ENCODE measurements around the gene ARHGEF11. TPM values are rescaled to one million over a fixed set of nuclear protein-coding genes. Genes with fewer than 3 reads are reported as not detected.

Gene ARHGEF11
- total RNA-seq, 1 donor from 2014 or later = 43.7 TPM

DNA sequence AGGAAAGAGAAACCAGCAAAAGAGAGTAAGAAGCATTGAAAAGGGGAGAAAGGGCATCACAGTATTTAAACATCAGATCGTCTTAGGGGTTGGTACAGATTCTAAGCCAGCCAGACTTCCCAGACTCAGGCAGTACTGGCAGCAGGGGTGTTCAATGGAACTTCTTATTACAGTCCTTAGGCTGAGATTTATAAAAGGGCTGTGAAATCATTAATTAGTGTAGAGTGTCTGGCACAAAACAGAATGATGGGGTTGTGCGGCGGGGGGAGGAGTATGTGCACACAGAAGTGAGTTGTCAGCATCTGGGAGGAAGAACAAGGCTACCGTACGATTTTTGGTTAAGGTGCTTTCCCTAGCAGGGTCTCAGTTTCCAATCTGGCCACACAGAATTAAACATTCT is 38.2 kb downstream of the ARHGEF11 start:
- DNase-seq (ENCODE audit: extremely low spot score, unreplicated experiment) = no peak
- no peaks in the 10 kb centered on the region for H3K9me3 Mint-ChIP-seq
- no peaks in the 10 kb centered on the region for H3K27me3 Mint-ChIP-seq
- TF ChIP-seq, protein P1, sequence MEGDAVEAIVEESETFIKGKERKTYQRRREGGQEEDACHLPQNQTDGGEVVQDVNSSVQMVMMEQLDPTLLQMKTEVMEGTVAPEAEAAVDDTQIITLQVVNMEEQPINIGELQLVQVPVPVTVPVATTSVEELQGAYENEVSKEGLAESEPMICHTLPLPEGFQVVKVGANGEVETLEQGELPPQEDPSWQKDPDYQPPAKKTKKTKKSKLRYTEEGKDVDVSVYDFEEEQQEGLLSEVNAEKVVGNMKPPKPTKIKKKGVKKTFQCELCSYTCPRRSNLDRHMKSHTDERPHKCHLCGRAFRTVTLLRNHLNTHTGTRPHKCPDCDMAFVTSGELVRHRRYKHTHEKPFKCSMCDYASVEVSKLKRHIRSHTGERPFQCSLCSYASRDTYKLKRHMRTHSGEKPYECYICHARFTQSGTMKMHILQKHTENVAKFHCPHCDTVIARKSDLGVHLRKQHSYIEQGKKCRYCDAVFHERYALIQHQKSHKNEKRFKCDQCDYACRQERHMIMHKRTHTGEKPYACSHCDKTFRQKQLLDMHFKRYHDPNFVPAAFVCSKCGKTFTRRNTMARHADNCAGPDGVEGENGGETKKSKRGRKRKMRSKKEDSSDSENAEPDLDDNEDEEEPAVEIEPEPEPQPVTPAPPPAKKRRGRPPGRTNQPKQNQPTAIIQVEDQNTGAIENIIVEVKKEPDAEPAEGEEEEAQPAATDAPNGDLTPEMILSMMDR (conservative IDR thresholded peaks at IDR 0.05) = no peak
- peaks cover 4% of the 10 kb centered on the region for H3K36me3 Mint-ChIP-seq
- H3K27ac Mint-ChIP-seq = no peak overlapping the region
- H3K4me1 Mint-ChIP-seq (ENCODE audit: unreplicated experiment) = peaks cover 28% of the 10 kb centered on the region
- no peak overlapping the region for H3K4me3 Mint-ChIP-seq

DNA sequence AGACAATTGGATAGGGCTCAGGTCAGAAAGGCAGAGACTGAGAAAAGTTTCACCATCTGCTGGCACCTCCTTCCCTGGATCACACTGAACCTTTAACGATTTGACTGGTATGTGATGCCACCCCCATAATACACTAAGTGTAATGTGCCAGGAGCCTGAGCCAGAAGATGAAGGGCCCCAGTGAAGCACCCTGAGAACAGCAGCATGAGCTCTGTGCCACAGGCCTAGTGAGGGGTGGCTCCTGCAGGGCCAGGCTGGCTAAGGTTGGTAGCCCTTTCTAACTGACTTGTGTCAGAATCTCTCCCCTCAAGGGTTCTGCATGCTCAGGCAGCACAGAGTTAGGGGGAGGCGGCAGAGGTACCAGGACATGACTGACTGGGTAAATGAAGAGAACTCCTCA is 38.9 kb downstream of the ARHGEF11 start:
- no peaks in the 10 kb centered on the region for H3K9me3 Mint-ChIP-seq
- no peak for DNase-seq (ENCODE audit: extremely low spot score, unreplicated experiment)
- H3K4me3 Mint-ChIP-seq = no peak overlapping the region
- H3K36me3 Mint-ChIP-seq = peaks cover 3% of the 10 kb centered on the region
- H3K4me1 Mint-ChIP-seq (ENCODE audit: unreplicated experiment) = peaks cover 28% of the 10 kb centered on the region
- TF ChIP-seq, protein P1 (conservative IDR thresholded peaks at IDR 0.05) = no peak
- no peaks in the 10 kb centered on the region for H3K27me3 Mint-ChIP-seq
- no peak overlapping the region for H3K27ac Mint-ChIP-seq

DNA sequence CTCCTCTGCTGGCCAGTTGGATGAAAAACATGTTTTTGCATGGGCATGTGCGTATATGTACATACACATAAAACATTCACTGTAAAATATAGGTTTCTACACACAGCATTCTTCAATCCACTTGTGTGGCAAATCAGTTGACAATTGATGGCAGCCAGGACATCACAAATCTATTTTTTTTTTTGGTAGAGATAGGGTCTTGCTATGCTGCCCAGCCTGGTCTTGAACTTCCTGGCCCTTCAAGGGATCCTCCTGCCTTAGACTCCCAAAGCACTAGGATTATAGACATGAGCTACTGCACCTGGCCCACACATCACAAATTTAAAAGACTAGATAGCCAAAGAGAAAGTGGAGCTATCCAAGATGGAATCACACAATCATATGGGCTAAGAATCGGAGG is 39.6 kb downstream of the ARHGEF11 start:
- no peaks in the 10 kb centered on the region for H3K9me3 Mint-ChIP-seq
- H3K36me3 Mint-ChIP-seq = no peaks in the 10 kb centered on the region
- no peaks in the 10 kb centered on the region for H3K27me3 Mint-ChIP-seq
- H3K4me3 Mint-ChIP-seq = no peak overlapping the region
- peaks cover 28% of the 10 kb centered on the region for H3K4me1 Mint-ChIP-seq (ENCODE audit: unreplicated experiment)
- TF ChIP-seq, protein P1 (conservative IDR thresholded peaks at IDR 0.05) = no peak
- DNase-seq (ENCODE audit: extremely low spot score, unreplicated experiment) = no peak
- no peak overlapping the region for H3K27ac Mint-ChIP-seq

DNA sequence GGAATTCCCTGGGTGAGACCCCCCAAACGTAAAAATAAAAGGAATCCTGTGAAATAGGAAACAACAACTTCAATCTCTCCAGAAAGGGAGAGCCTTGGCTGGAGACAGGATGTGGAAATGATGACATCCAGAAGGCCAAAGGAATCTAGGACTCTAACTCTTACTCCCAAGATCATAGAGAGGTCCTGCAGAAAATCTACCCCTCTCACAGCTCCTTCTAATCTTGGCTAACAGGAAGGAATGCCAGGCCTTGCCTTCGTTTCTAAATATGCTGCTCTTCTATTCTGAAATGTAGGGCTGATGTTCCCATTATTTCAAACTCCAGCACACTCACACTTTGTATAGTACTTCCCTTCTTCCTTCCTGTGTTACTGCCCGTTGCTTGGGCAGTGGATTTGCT is 40.7 kb downstream of the ARHGEF11 start:
- Mint-ChIP-seq H3K4me3 (no peak overlapping the region), H3K27ac (no peak overlapping the region), H3K27me3 (no peaks in the 10 kb centered on the region), H3K9me3 (no peaks in the 10 kb centered on the region), H3K36me3 (no peaks in the 10 kb centered on the region), H3K4me1 (ENCODE audit: unreplicated experiment) (peaks cover 28% of the 10 kb centered on the region)
- no peak for DNase-seq (ENCODE audit: extremely low spot score, unreplicated experiment)
- TF ChIP-seq, protein P1 (conservative IDR thresholded peaks at IDR 0.05) = no peak

DNA sequence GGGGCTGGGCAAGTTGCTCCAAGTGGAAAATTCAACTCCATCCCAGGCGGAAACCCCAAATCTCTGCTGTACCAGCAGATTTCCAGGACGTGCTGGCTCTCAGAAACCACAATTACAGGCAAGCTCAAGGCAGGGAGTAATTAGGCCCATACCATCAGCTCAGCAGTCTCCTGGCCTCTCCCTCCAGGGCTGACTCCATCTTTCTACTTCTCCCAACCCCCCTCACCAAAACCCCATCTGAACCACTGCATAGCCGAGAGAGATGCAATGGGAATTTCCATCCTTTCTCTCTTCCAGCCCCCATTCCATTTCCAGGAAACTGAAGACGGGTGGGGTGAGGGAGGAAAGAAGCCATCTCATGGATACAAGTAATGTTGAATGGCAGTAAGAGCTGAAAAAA is 41.2 kb downstream of the ARHGEF11 start:
- H3K36me3 Mint-ChIP-seq = no peaks in the 10 kb centered on the region
- no peak for DNase-seq (ENCODE audit: extremely low spot score, unreplicated experiment)
- peak overlapping the region; percentile 61 for H3K27ac Mint-ChIP-seq
- H3K4me1 Mint-ChIP-seq (ENCODE audit: unreplicated experiment) = peaks cover 31% of the 10 kb centered on the region
- no peaks in the 10 kb centered on the region for H3K27me3 Mint-ChIP-seq
- H3K9me3 Mint-ChIP-seq = no peaks in the 10 kb centered on the region
- H3K4me3 Mint-ChIP-seq = peak overlapping the region; percentile 34
- TF ChIP-seq, protein P1 (conservative IDR thresholded peaks at IDR 0.05) = no peak

DNA sequence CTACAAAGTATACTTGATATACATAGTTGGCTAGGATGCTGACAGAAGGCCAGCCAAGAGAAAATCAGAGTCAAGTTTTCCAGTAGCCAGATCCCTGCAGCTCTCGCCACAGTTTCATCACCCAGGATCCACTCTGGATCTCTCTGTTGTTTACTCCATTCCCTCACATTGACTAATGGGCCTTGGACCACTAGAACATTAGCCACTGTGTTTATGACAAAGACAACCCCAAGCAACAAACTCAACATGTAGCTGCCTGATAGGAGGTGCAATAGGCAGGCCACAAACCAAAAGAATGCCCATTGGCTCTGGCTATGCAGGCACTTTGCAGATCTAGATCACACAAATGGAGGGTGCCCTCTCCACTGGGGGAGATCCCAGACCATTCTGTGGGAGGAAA is 44.2 kb downstream of the ARHGEF11 start:
- TF ChIP-seq, protein P1 (conservative IDR thresholded peaks at IDR 0.05) = no peak
- H3K4me3 Mint-ChIP-seq = no peak overlapping the region
- no peak overlapping the region for H3K27ac Mint-ChIP-seq
- no peaks in the 10 kb centered on the region for H3K36me3 Mint-ChIP-seq
- no peaks in the 10 kb centered on the region for H3K27me3 Mint-ChIP-seq
- DNase-seq (ENCODE audit: extremely low spot score, unreplicated experiment) = no peak
- no peaks in the 10 kb centered on the region for H3K9me3 Mint-ChIP-seq
- peaks cover 35% of the 10 kb centered on the region for H3K4me1 Mint-ChIP-seq (ENCODE audit: unreplicated experiment)
